Nephron (organoid): Measurements from ENCODE around the gene TMSB4X.

Experiments used
- H3K27ac Mint-ChIP-seq, 3 experiments: 2 replicates each; pipeline ENCODE4 v1.8.0; 2020; ENCODE audit warnings: mixed read lengths in 3 of 3, mild to moderate bottlenecking in 2 of 3, moderate library complexity in 1 of 3
- H3K27me3 Mint-ChIP-seq: 2 replicates; pipeline ENCODE4 v1.8.0; 2021; ENCODE audit warnings: low read depth, mild to moderate bottlenecking, moderate library complexity, mixed read lengths
- H3K36me3 Mint-ChIP-seq: 2 replicates; pipeline ENCODE4 v1.8.0; 2020; ENCODE audit warnings: low read depth, mixed read lengths
- H3K4me1 Mint-ChIP-seq: 2 replicates; pipeline ENCODE4 v1.8.0; 2020; ENCODE audit warnings: mixed read lengths
- H3K4me3 Mint-ChIP-seq, 3 experiments: 2 replicates each; pipeline ENCODE4 v1.8.0; 2020; ENCODE audit warnings: mild to moderate bottlenecking in 3 of 3, mixed read lengths in 3 of 3, moderate library complexity in 2 of 3
- H3K9me3 Mint-ChIP-seq: 2 replicates; pipeline ENCODE4 v1.8.0; 2020; ENCODE audit warnings: mixed read lengths
- TF ChIP-seq, protein P1 (sequence below), 3 experiments: fragments of 200-600 bp; sonication (generic); IDR thresholded peaks; one replicate each; pipeline ENCODE4 v1.5.0; 2021; ENCODE audit warnings: antibody characterized with exemption in 3 of 3; ENCODE audit not compliant: unreplicated experiment in 3 of 3

Gene TMSB4X

DNA sequence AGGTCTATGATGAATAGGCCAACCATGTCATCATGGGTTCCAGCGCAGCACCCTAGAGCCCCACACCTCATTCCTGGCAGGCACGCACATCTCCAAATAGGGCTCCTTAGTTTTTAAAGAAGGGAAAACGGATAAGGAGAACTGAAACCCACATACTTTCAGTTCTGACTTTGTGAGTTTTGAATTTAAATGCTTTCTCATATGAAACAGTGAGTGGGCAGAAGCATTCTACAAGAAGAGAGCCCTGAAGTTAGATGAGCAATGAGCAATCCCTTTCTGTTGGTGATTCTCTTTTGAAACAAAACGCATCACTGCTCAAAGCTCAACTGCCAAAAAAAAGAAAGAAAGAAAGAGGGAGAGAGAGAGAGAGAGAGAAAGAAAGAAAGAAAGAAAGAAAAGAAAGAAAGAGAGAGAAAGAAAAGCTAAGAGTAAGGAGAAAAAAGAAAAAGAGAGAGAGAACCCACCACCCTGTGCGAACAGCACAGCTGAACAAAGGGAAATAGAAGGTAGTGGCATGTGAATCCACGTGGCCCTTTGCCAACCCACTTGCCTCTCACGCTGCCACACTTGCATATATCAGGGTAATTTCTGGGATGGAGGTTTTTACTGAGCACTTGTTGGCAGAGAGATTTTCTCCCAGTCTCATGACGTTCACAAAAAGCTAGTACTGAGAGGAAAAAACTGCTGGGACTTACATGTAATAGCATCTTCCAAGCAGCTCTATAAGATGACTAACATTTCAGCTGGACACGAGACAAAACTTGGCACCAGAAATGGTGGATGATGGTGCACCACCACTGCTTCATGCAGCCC lies 31.0 kb downstream of the TMSB4X start:
- peak overlapping the region in 2 of 3 experiments; percentile 65 to 85 for H3K27ac Mint-ChIP-seq
- H3K9me3 Mint-ChIP-seq, result no peaks in the 10 kb centered on the region
- no peaks in the 10 kb centered on the region for H3K36me3 Mint-ChIP-seq
- H3K4me1 Mint-ChIP-seq, result peaks cover 44% of the 10 kb centered on the region
- H3K27me3 Mint-ChIP-seq, result no peaks in the 10 kb centered on the region
- H3K4me3 Mint-ChIP-seq, result peak overlapping the region in 1 of 3 experiments; percentile 35
- TF ChIP-seq, protein P1, sequence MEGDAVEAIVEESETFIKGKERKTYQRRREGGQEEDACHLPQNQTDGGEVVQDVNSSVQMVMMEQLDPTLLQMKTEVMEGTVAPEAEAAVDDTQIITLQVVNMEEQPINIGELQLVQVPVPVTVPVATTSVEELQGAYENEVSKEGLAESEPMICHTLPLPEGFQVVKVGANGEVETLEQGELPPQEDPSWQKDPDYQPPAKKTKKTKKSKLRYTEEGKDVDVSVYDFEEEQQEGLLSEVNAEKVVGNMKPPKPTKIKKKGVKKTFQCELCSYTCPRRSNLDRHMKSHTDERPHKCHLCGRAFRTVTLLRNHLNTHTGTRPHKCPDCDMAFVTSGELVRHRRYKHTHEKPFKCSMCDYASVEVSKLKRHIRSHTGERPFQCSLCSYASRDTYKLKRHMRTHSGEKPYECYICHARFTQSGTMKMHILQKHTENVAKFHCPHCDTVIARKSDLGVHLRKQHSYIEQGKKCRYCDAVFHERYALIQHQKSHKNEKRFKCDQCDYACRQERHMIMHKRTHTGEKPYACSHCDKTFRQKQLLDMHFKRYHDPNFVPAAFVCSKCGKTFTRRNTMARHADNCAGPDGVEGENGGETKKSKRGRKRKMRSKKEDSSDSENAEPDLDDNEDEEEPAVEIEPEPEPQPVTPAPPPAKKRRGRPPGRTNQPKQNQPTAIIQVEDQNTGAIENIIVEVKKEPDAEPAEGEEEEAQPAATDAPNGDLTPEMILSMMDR (IDR thresholded peaks at IDR 0.05; ENCODE audit: unreplicated experiment in 3 of 3), result no peak

- Mint-ChIP-seq H3K27me3 (no peaks in the 10 kb centered on the region), H3K9me3 (no peaks in the 10 kb centered on the region), H3K36me3 (no peaks in the 10 kb centered on the region), H3K27ac (peak overlapping the region in 2 of 3 experiments; percentile 82 to 90), H3K4me1 (peaks cover 42% of the 10 kb centered on the region), H3K4me3 (no peak overlapping the region)
- TF ChIP-seq, protein P1 (IDR thresholded peaks at IDR 0.05; ENCODE audit: unreplicated experiment in 3 of 3), result no peak
Measured at GRCh38 chrX:13007519-13008188, 32.7 kb downstream of the TMSB4X start.

GRCh38 chrX:13008189-13008533 lies 33.3 kb downstream of the TMSB4X start:
- Mint-ChIP-seq H3K27ac (peak overlapping the region; percentile 6 to 90 (median 82)), H3K27me3 (no peaks in the 10 kb centered on the region), H3K4me3 (peak overlapping the region in 1 of 3 experiments; percentile 26), H3K36me3 (no peaks in the 10 kb centered on the region), H3K4me1 (peaks cover 38% of the 10 kb centered on the region), H3K9me3 (no peaks in the 10 kb centered on the region)
- TF ChIP-seq, protein P1 (IDR thresholded peaks at IDR 0.05; ENCODE audit: unreplicated experiment in 3 of 3), result no peak

DNA sequence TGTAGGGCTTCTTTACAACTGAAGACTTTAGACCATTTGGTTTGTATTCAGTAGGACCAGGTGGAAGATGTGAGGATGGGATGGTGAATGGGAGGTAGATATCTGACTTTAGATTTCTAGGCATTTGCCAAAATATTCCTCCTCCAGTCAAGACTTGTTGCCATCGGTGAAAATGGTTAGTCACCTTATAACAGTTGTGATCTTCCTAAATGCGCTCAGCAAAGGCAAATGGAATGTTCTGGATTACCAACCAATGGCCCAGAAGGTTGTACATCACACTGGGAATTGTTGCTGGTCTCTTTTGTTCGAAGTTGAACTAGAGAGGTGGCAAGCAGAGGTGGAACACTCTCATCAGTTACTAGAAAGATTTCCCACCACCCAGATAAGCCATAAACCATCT lies 33.9 kb downstream of the TMSB4X start:
- Mint-ChIP-seq H3K4me3 (no peak overlapping the region), H3K27ac (peak overlapping the region in 1 of 3 experiments; percentile 90)

GRCh38 chrX:13009273-13009672 lies 34.4 kb downstream of the TMSB4X start:
- Mint-ChIP-seq H3K4me3 (no peak overlapping the region), H3K36me3 (no peaks in the 10 kb centered on the region), H3K27me3 (no peaks in the 10 kb centered on the region)

More for the DNA sequence above, 33.9 kb downstream of the TMSB4X start:
- Mint-ChIP-seq H3K9me3 (peaks cover 2% of the 10 kb centered on the region), H3K27me3 (no peaks in the 10 kb centered on the region), H3K4me1 (peaks cover 45% of the 10 kb centered on the region), H3K36me3 (no peaks in the 10 kb centered on the region)
- TF ChIP-seq, protein P1 (IDR thresholded peaks at IDR 0.05; ENCODE audit: unreplicated experiment in 3 of 3), result no peak

More at GRCh38 chrX:13009273-13009672, 34.4 kb downstream of the TMSB4X start:
- TF ChIP-seq, protein P1 (IDR thresholded peaks at IDR 0.05; ENCODE audit: unreplicated experiment in 3 of 3), result no peak
- peaks cover 2% of the 10 kb centered on the region for H3K9me3 Mint-ChIP-seq
- peaks cover 49% of the 10 kb centered on the region for H3K4me1 Mint-ChIP-seq
- no peak overlapping the region for H3K27ac Mint-ChIP-seq
